ENCODE results near the gene SERPINB5.

DNA sequence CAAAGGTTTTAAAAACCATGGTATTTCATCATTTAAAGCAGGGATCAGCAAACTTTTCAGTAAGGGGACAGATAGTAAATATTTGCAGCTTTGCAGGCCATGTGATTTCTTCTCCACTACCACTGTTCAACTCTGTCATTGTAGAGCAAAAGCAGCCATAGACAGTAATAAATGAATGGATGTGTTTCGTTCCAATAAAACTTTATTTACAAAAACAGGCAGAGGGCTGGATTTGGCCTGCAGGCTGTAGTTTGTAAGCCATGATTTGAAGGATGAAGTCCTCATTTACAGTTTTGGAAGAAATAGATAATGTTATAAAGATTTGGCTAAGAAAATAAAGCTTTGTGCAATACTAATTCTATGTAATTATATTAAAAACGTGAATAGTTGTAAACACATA is 67.3 kb downstream of the SERPINB5 start:
- TF ChIP-seq CTCF (IDR thresholded peaks at IDR 0.05; ENCODE audit: low read length) (no peak), EZH2phosphoT487 (IDR thresholded peaks at IDR 0.05; ENCODE audit: low read length) (no peak)

Measured in MM.1S (cell line).